Right ventricle myocardium inferior (tissue), 1 donor: ENCODE data around the gene EVA1A. TPM values are rescaled to one million over a fixed set of nuclear protein-coding genes. Genes with fewer than 3 reads are reported as not detected.

Source experiments
- ATAC-seq: fragments of 200-7000 bp; cut with Tn5 transposase; one replicate; pipeline ENCODE4 v1.9.1; 2020; ENCODE audit warnings: mild to moderate bottlenecking, moderate library complexity
- DNase-seq: peaks from one replicate; pipeline ENCODE4 v3.0.0; 2021; ENCODE audit errors: missing footprints
- intact Hi-C: fragments of 100-400 bp; cut with DNase I; formaldehyde crosslinking; loops from one replicate; pipeline ENCODE4 v1.11.0; 2022
- total RNA-seq: library from RNA; stranded (reverse); fragmentation: NEBNext Ultra II Directional; extraction: Animal tissue kit (Norgen Biotek cat#: 25700); gene quantifications from one replicate; pipeline ENCODE4 v1.2.1, GENCODE V29; 2021
- donor health status: DM: no; HTN: yes; CAD: no; lungs with severe emphysema.

Gene EVA1A
- total RNA-seq, 1 donor from 2014 or later = 0.84 TPM

DNA sequence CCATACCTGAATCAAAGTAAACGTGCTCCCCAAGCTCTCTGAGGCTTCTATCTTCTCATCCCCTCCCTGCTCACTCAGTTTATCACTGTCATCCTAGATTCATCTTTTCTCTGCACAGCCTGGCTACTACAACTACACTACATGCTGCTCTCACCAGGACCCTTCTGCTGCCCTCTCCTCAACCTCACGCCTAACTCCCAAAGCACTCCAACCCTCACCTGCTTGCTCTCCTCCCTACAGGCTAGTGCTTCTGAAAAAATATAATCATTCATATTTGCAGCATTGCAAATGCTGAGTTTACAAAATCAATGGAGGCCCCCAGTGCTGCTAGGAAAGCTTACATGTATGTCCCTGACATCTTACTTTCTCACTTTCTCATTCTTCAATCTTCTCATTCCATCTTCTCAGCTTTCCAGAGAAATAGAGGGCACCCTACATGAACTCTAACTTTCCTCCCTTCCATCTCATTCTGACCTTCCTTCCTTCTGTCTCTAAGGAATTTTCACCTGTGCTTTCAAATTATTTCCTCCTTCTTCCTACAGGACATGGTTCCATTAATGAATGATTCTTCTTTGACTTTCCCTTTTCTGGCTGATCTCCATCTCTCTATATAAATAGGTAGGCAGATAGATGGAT lies 36.3 kb downstream of the EVA1A start:
- DNase-seq = no peak
- intact Hi-C loops = no loop called here
- ATAC-seq = no peak

DNA sequence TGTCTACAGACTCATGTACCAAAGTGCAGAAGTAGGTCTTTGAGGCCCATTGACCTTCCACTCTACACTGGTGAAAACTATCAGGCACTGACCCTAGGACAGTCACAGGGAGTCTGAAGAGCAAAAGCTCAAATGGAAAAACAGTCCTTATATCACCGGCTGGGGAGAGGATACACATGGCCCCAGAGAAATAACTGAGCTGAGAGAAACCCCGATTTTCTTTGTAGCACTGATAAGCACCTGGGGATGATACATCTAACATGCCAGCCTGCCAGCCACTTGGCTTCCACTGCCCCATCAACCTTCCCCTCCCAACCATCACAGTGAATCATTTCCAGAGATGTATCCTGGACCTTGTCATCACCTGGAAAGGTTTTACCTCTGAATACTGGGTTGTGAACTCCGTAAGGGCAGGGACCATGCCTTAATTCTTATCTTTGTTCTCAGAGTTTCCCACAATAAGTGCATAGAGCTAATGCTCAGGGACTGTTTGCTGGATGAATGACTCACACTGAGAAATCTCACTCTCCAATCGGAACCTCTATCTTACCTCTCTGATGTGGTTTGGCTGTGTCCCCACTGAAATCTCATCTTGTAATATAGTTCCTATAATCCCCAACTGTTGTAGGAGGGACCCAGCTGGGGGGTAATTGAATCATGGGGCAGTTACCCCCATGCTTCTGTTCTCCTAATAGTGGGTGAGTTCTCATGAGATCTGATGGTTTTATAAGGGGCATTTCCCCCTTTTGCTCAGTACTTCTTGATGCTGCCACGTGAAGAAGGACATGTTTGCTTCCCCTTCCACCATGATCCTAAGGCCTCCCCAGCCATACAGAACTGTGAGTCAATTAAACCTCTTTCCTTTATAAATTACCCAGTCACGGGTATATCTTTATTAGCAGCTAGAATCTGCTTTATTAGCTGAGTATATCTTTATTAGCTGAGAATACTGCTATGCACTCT lies 37.1 kb downstream of the EVA1A start:
- intact Hi-C loops = no loop called here
- no peak for DNase-seq
- no peak for ATAC-seq

DNA sequence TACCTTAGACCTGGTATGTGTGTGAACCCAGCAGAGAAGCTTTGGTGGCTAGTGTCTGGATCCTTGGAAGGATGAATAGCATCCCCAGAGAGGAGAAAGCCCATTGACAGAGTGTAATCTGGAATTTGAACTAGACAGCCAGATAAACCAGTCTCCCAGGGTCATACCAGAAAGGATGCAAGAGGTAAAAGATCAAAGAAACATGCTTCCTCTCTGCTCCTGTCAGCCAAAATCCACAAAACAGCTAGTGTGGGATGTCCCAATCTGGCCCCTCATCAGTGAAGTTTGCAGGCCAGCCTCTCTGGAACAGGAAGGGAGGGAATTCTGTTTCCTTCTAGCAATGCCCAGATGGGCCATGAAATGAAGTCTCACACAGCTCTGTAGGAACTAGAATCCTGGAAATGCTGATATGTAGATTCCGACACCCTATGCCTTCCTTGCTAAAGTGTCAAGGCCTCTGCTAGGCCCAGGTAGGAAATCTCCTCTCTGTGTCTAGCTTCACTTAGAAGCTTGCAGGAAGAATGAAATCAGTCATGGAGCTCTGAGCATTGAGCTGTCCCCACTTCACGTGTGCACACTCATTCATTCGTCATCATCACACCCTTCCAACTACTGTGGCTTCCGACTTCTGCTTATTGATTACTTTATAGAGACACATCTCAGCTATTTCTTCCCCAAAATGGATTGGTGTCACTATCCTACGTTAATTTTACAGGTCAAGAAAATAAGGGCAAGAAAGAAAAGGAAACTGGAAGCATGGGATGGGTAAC lies 38.0 kb downstream of the EVA1A start:
- ATAC-seq (no peak), DNase-seq (no peak)
- intact Hi-C loops = no loop called here

DNA sequence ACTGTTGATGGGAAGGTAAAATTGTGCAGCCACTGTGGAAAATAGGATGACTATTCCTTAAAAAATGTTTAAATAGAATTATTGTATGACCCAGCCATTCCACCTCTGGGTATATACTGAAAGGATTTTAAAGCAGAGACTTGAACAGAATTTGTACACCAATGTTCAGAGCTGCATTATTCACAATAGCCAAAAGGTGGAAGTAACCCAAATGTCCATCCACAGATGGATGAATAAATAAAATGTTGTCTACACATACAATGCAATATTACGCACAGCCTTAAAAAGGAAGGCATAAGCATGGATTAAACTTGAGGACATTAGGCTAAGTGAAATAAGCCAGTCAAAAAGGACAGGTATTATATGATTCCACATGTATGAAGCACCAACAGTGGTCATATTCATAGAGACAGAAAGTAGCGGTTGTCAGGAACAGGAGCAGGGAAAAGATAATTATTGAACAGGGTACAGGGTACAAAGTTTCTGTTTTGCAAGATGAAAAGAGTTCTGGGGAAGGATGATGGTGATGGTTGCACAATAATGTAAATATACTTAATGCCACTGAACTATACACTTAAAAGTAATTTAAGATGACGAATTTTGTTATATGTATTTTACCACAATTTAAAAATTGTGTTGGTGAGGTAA lies 39.4 kb downstream of the EVA1A start:
- ATAC-seq (no peak), DNase-seq (no peak)
- intact Hi-C loops = no loop called here

DNA sequence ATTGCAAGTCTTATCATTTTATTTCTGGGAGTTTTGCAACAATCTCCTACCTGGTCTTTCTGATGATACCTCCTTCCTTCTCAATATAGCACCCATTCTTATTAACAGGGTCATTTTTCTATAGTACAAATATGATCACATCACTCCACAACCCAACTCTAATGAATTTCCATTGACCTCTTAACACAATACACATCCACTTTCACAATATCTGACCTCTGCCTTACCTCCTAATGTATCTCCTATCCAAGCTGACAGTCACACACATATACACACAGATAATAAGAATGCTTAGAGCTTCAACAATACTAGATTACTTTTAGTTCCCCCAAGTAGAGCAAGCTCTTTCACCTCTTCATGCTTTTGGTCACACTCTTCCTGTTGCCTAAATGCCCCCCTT lies 40.9 kb downstream of the EVA1A start:
- ATAC-seq (no peak), DNase-seq (no peak)
- intact Hi-C loops = no loop called here

DNA sequence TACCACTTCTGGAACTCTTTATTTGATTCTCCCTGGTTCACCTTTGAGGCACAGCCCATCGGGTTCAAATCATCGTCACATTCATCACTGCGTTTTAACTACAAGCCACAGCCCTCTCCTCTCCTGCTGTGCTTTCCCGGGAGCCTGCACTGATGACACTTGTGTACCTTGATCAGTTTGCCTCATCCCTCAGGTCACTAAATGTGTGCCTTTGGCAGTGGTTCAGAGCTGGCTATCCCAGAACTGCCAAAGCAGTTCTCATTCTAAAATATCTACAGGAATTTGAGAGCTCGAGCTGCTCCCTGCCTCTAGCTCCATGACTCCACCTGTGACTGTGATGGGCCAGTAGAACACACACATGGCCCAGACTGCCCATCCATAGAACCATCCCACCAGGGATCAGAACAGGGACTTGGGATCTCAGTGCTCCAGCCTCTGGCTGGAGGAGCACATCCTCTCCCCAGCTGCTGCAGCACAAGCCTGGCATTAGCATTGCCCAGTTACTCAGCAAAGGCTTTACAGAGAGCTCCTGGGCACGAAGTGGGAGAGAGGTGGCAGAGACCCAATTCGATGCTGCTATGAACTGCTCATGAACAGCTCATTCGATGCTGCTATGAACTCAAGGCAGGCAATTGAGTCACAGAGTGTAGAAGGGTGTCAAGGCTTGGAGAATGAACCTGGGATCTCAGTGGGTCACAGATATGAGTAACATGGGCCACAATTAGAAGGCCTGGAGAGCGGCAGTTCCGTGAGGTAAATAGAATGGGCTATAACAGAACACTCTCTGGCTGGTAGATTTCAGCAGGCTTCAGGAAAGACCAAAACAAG lies 41.9 kb downstream of the EVA1A start:
- DNase-seq (no peak), ATAC-seq (no peak)
- intact Hi-C loops = no loop called here

DNA sequence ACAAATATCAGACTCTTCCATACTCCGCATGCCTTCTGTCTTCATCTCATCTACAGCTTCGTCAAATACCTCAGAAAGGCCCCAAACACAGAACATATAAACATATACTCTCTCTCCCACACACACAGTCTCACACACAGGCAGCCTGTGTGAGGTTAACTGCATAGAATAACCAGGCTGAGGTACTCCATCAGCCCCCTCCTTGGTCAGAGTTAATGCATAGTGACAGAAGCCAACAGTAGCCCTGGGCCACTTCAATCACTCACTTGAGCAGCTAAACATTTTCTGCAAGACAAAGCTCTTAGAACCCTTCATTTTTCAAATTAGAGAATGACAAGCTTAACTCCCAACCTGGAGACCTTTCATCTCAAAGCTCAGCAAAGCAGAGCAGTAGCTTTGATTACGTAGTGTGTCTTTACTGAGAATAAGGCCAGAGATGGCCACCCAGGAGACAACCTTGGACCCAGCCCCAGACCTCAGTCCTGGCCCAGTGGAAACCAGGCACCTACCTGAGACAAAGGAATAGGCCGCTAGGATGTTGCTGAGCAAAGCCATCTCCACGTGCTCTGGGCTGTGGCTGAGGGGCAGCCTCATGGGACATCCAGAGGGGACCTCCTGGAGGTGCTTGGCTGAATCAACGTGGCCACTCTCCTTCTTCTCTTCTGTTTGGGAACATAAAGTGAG lies 43.0 kb downstream of the EVA1A start:
- no peak for DNase-seq
- intact Hi-C loops = no loop called here
- no peak for ATAC-seq

DNA sequence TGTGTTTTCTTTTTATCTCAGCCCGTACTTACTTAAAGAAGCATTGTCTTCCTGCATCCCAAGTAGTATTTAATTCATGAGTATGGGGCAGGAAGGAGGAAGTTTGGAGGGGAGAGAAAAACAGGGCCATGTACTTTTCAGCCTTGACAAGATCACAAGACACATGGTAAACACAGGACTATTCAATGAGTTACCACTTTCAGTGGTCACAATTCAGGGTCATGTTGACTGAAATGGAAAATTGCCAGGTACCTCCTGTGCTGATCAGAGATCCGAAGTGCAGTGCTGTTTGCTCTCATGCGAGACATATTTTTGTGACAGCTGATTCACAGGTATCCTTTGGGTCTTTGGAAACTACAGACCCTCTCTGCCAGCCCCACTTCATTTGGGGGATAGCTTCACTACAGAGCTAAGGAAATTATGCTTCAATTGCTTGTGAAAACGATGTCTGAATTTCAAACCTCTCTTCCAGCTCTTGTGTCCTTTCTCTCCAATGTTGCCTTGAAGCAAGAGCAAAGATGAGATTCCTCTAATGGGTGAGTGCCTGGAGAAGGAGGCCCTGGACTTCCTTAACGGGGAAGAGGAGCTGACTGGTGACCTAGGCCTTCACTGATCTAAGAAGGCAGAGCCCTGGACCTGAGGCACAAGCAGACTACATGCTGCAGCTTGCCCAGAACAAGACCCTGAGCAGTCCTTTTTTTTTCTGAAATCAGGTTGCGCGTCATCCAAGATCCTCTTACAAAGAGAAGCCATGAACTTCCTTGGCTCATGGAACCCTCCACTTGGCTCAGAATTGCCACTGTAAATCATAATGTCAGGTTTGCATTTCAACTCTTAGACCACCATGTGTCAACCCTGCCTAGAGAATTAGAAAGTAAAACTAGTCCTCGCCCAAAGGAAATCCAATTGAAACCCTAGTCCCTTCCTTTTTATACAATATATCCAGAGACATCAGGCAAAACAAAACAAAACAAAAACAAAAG lies 44.1 kb downstream of the EVA1A start:
- no peak for ATAC-seq
- no peak for DNase-seq
- intact Hi-C loops = no loop called here

DNA sequence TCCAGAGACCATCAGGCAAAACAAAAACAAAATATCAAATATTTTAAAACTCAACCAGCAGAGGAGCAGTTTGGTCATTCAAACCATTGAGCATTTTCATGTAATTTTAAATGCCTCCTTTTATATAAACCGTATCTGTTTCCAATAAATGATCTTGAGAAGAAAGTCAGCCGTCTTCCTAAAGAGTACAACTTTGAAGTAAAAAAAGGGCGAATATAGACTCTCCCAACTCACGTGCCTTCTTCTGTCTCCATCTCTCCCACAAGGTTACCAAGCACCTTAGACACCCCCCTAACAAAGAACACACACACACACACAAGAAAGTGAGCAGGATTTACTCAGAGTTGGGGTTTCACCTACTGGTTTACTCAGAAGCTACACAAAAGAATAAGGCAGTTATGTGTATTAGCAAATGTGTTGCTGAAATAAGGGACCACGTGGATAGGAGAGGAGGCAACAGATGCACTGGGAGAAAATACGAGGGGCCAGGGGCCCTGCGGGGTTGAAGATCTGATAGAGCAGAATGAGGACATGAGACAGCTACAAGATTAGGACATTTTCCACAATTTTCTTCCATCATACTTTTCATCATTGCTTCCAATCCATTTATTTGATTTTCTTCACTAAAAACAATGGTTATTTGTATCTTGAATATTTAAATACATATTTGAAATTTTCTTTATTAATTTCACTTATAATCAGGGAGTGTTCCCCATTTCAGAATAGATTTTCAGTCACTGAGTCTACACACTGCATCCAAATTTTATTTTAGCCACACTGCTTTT lies 45.0 kb downstream of the EVA1A start:
- no peak for ATAC-seq
- intact Hi-C loops = no loop called here
- DNase-seq = no peak

DNA sequence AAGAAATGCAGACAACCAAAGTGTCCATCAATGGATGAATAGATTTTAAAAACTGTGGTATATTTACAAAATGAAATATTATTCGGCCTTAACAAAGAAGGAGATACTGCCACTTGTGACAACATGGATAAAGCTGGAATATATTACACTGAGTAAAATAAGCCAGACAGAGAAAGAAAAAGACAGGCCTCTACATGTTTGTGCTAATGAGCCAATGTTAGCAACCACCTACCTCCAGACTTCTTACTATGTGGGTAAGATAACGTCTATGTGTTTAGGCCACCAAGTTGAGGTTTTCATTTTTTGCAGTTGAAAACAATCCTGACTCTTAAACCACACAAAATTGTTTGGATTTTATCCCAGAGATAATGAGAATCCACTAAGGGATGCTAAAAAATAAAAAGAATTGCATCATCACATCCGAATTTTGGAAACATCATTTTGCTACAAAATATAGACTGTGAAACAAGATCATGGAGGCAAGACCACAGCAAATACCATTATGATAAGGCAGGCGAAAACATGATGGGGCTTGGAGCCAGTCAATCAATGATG lies 47.0 kb downstream of the EVA1A start:
- no peak for ATAC-seq
- intact Hi-C loops = no loop called here
- DNase-seq = no peak

DNA sequence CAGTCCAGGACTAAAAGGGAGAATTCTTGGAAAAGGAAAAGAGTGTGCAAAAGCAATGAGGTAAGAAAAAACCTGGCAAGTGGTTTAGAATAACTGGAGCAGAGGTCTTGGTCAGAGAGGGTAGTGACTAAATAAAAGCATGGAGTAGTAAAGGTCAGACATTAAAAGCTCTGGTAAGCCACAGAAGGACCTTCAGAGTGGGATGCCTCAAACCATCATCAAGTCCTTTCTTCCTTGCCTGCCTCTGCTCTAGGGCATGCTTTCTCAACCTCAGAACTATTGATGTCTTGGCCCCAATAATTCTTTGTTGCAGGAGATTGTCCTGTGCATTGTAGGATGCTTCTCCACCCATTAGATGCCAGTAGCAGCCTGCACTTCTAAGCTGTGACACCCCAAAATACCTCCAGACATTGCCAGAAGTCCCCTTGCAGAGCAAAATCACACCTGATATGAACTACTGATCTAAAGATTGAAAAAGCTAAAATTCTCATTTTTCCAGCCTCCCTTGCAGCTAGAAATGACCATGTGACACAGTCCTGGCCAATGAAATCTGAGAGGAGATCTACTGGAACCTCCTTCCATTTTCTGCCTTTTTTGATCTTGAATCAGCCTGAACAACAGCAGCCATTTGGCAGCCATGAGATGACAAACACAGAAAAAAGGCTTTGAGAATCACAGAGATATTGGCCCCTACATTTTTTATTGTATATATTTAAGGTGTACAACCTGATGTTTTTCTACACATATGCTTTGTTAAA lies 48.1 kb downstream of the EVA1A start:
- DNase-seq (no peak), ATAC-seq (no peak)
- intact Hi-C loops = no loop called here

DNA sequence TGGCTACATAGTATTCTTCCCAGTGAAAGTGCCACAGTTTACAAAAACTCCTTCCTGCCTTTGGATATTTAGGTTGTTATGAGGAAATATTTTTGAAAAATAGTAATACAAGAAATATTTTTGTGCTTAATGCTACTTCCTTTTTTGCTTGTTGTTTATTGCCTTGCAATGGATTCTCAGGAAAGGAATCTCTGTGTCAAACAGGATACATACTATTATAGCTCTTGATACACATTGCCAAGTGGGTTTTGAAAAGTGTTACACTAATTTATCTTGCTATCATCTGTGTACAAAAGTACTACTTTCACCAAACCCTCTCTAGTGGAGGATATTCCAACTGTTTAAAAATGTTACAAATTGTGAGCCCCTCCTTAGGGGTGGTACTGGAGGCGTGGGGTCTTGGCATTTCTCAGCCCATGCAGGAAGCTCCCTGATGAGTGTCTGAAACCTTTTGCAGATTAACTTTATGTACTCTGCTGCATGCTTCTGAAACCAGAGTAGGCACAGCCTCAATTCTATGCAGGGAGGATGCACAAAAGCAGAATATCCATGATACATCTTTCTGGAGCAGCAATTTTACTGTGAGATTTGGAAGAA lies 54.5 kb downstream of the EVA1A start:
- intact Hi-C loops = no loop called here
- DNase-seq = no peak
- ATAC-seq = no peak

DNA sequence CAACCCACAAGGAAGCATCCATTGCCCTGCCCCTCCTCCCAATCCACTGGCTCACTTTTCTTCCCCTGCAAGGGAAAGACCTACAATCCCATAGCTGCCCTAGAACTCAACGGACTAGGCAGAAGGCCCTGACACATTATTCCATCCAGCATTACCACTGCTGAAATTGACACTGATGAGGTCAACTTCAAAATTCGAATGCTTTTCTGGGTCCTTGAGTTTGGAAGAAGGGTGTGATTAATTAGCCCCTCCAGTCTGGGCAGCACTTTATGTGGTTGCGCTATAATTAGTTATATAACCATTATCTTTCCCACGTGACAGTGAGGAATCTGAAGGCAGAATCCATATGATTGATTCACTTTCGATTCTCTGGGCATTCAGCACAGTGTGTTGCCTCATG lies 55.7 kb downstream of the EVA1A start:
- DNase-seq = no peak
- ATAC-seq = no peak
- intact Hi-C loops = no loop called here

DNA sequence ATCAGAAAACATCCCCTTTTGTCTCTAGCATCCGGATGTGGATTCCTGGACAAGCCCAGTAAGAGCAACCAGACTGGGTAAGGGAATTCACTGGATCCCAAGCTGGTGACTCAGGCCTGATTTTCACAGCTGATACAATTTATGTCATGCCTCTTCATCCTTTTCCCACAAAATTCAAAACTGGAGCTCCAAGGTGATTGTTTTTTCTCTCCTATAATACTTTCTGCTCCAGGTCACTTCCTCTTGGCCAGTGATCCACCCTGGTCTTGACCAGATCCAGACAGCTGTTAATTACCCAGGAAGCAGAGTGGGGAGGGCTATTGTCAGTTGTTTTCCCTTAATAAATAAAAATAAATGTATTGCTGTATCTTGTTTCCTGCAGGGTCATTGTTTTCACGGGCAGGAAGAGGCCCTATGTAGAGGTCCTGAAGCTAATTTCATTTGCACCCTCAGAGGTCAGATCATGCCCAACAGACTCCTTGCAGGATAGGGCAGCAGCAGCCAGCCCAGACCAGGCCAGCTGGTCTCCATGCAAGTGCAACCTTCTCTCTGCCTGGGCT lies 57.6 kb downstream of the EVA1A start:
- ATAC-seq = no peak
- no peak for DNase-seq
- intact Hi-C loops = no loop called here
